HEK293T (cell line): Measurements from ENCODE around the gene HTR3A.

Experiments used
- CTBP1 ChIP-seq: fragments of 450-650 bp; IDR thresholded peaks from 2 replicates; pipeline ENCODE4 v1.6.1; 2016; ENCODE audit warnings: borderline replicate concordance
- ELF4 ChIP-seq: fragments of 450-650 bp; IDR thresholded peaks from 2 replicates; pipeline ENCODE4 v1.6.1; 2017; ENCODE audit warnings: antibody characterized with exemption
- FOXA1 ChIP-seq: fragments of 450-650 bp; IDR thresholded peaks from 2 replicates; pipeline ENCODE4 v1.6.1; 2016; ENCODE audit warnings: mild to moderate bottlenecking
- FOXM1 ChIP-seq: fragments of 450-650 bp; IDR thresholded peaks from 2 replicates; pipeline ENCODE4 v1.6.1; 2017; ENCODE audit warnings: mild to moderate bottlenecking, borderline replicate concordance
- NFRKB ChIP-seq: fragments of 450-650 bp; IDR thresholded peaks from 2 replicates; pipeline ENCODE4 v1.6.1; 2016; ENCODE audit warnings: mild to moderate bottlenecking, moderate library complexity
- TARDBP ChIP-seq: fragments of 450-650 bp; IDR thresholded peaks from 2 replicates; pipeline ENCODE4 v1.6.1; 2016
- ZNF384 ChIP-seq: fragments of 450-650 bp; IDR thresholded peaks from 2 replicates; pipeline ENCODE4 v1.6.1; 2016

DNA sequence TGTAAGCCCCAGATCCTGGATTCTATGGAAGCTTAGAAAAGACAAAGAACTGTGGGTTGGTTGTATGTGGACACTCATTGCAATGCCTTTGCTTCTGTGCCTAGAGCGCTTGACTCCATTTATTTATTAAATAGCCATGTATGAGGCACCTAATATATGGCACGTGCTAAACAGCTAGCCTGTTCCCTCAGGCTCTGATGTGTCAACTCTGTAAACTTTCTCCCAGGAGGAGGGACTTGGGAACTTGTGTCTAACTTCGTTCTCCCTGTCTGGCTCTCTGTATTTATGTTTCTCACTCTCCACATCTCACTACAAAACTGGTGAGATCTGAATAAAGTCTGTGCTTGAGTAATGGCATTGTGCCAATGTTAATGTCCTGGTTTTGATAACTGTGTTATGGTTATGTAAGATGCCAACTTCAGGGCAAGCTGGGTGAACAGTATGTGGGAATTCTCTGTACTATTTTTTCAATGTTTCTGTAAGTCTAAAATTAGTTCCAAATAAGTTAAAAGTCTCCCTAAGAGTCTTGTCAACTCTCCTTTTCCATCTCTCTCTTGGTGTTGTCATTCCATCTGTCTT, 50.5 kb downstream of the HTR3A start:
- TF ChIP-seq NFRKB (no peak), CTBP1 (no peak), FOXA1 (no peak), ELF4 (no peak), ZNF384 (no peak), TARDBP (no peak), FOXM1 (no peak)
